Keratinocyte (primary cell): ENCODE data around the gene LILRA1. TPM values are rescaled to one million over a fixed set of nuclear protein-coding genes. Genes with fewer than 3 reads are reported as not detected.
"Not testable (repeated sequence)": the region's sequence is repeated elsewhere in the genome, so short reads cannot be mapped to it uniquely, and the experiment has no call there.

Experiments used
- DNase-seq: peaks from one replicate; pipeline ENCODE4 v3.0.0-alpha.2; 2011; ENCODE audit warnings: low read depth, missing footprints, low spot score
- FAIRE-seq: peaks from 2 replicates; lab custom pipeline; 2011; peaks lifted over from hg19 to GRCh38; lab: Jason Lieb, UNC
- H2AFZ ChIP-seq: 2 replicates; pipeline ENCODE4 v1.6.0; 2012; ENCODE audit warnings: low read length, control low read depth, inconsistent platforms; ENCODE audit not compliant: control insufficient read depth
- H3K27ac ChIP-seq: 2 replicates; pipeline ENCODE4 v1.5.1; 2011; ENCODE audit warnings: low read length; ENCODE audit not compliant: control insufficient read depth, insufficient read depth
- H3K27me3 ChIP-seq: 3 replicates; pipeline ENCODE4 v1.6.0; 2011; ENCODE audit warnings: low read length; ENCODE audit not compliant: control insufficient read depth, insufficient read depth; ENCODE audit errors: extremely low read depth
- H3K36me3 ChIP-seq, 2 experiments: 2 replicates in 1 of 2; 3 replicates in 1 of 2; pipeline ENCODE4 v1.5.1; 2011; ENCODE audit warnings: low read length in 2 of 2, mild to moderate bottlenecking in 1 of 2; ENCODE audit not compliant: control insufficient read depth in 2 of 2, insufficient read depth in 2 of 2; ENCODE audit errors: extremely low read depth in 1 of 2
- H3K4me1 ChIP-seq: 3 replicates; pipeline ENCODE4 v1.5.1; 2011; ENCODE audit warnings: low read length; ENCODE audit not compliant: control insufficient read depth, insufficient read depth; ENCODE audit errors: extremely low read depth
- H3K4me2 ChIP-seq: 3 replicates; pipeline ENCODE4 v1.6.0; 2011; ENCODE audit warnings: low read depth, low read length; ENCODE audit not compliant: control insufficient read depth, insufficient read depth; ENCODE audit errors: extremely low read depth
- H3K4me3 ChIP-seq, 3 experiments: fragments of 200-600 bp in 1 of 3; sonication (generic) in 1 of 3; 2 replicates in 2 of 3; 3 replicates in 1 of 3; pipeline ENCODE4 v1.5.1; 2011 to 2016; ENCODE audit warnings: low read length in 3 of 3, mild to moderate bottlenecking in 3 of 3, control low read depth in 2 of 3, inconsistent platforms in 1 of 3, low read depth in 1 of 3, mixed read lengths in 1 of 3, mixed run types in 1 of 3, moderate library complexity in 1 of 3; ENCODE audit not compliant: control insufficient read depth in 2 of 3, insufficient read depth in 2 of 3; ENCODE audit errors: extremely low read depth in 1 of 3
- H3K79me2 ChIP-seq: 2 replicates; pipeline ENCODE4 v1.6.0; 2012; ENCODE audit warnings: low read length; ENCODE audit not compliant: control insufficient read depth, insufficient read depth
- H3K9ac ChIP-seq: 3 replicates; pipeline ENCODE4 v1.6.0; 2011; ENCODE audit warnings: low read length; ENCODE audit not compliant: control insufficient read depth, insufficient read depth; ENCODE audit errors: extremely low read depth
- H3K9me1 ChIP-seq: 3 replicates; pipeline ENCODE4 v1.6.0; 2011; ENCODE audit warnings: low read length; ENCODE audit not compliant: control insufficient read depth, insufficient read depth; ENCODE audit errors: extremely low read depth
- H3K9me3 ChIP-seq: 2 replicates; pipeline ENCODE4 v1.5.1; 2012; ENCODE audit warnings: low read depth, low read length; ENCODE audit not compliant: control insufficient read depth
- H4K20me1 ChIP-seq: 3 replicates; pipeline ENCODE4 v1.6.0; 2011; ENCODE audit warnings: low read length; ENCODE audit not compliant: control insufficient read depth, insufficient read depth; ENCODE audit errors: extremely low read depth
- CTCF ChIP-seq, 3 experiments: IDR thresholded peaks in 1 of 3; conservative IDR thresholded peaks in 1 of 3; optimal IDR thresholded peaks in 1 of 3; 2 replicates in 2 of 3; 3 replicates in 1 of 3; pipeline versions ENCODE3 to v1.5.1; 2011; ENCODE audit warnings: low read length in 3 of 3, mild to moderate bottlenecking in 3 of 3, moderate library complexity in 2 of 3, control low read depth in 1 of 3, inconsistent platforms in 1 of 3; ENCODE audit not compliant: insufficient read depth in 2 of 3; ENCODE audit errors: extremely low read depth in 1 of 3
- EZH2 ChIP-seq: IDR thresholded peaks from one replicate; pipeline ENCODE4 v1.6.1; 2012; ENCODE audit warnings: inconsistent platforms, mild to moderate bottlenecking, low read length, moderate library complexity
- dilution Hi-C: fragments of 300-500 bp; cut with MboI; formaldehyde crosslinking; loops from one replicate; pipeline ENCODE4 v1.7.0; 2020; ENCODE audit warnings: low sequenced_read_pairs; ENCODE audit not compliant: extremely low pct_ligation_motif_present
- polyA plus RNA-seq, 5 experiments: library from polyadenylated mRNA; depleted of rRNA in 3 of 5; stranded (reverse) in 3 of 5; stranded (forward) in 1 of 5; unstranded in 1 of 5; fragments of >200 nt; gene quantifications; 1 replicate in 1 of 5; 2 replicates in 3 of 5; 3 replicates in 1 of 5; pipeline versions ENCODE4 v1.2.1 to v1.2.3, GENCODE V29; 2011 to 2012; ENCODE audit warnings: missing spikeins in 2 of 5, low read depth in 1 of 5, low replicate concordance in 1 of 5

LILRA1 gene
- polyA plus RNA-seq, 1 donor (not counting 4 experiments of a cell fraction or from before 2014, with no cell fraction given) = not detected

DNA sequence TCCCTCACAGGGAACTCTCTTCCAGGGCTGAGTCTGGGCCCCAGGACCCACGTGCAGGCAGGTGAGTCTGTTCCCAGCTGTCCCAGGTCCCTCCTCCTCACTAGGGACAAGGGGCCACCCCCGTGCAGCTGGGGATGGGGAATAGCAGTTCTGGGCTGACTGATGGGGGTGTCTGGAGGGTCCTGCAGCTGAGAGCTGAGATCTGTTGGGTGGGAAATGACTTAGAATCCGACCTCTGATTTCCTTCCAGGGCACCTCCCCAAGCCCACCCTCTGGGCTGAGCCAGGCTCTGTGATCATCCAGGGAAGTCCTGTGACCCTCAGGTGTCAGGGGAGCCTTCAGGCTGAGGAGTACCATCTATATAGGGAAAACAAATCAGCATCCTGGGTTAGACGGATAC lies 19.4 kb upstream of the LILRA1 start:
- dilution Hi-C loops = no loop called here
- Histone ChIP-seq H3K27me3 (no peaks in the 10 kb centered on the region), H4K20me1 (no peaks in the 10 kb centered on the region), H3K4me1 (no peaks in the 10 kb centered on the region), H3K4me2 (no peak overlapping the region), H3K27ac (no peak overlapping the region), H3K79me2 (no peaks in the 10 kb centered on the region), H3K36me3 (no peaks in the 10 kb centered on the region), H3K4me3 (no peak overlapping the region), H3K9me3 (peaks cover 6% of the 10 kb centered on the region), H3K9ac (no peak overlapping the region), H3K9me1 (no peaks in the 10 kb centered on the region), H2AFZ (no peak overlapping the region)
- TF ChIP-seq EZH2 (no peak), CTCF (optimal IDR thresholded peaks at IDR 0.05 in 1 of 3, IDR thresholded peaks at IDR 0.05 in 1 of 3, conservative IDR thresholded peaks at IDR 0.05 in 1 of 3; ENCODE audit: extremely low read depth in 1 of 3, insufficient read depth in 2 of 3, low read length in 3 of 3) (no peak)
- FAIRE-seq (no peak), DNase-seq (no peak)

- TF ChIP-seq EZH2 (no peak), CTCF (optimal IDR thresholded peaks at IDR 0.05 in 1 of 3, IDR thresholded peaks at IDR 0.05 in 1 of 3, conservative IDR thresholded peaks at IDR 0.05 in 1 of 3; ENCODE audit: extremely low read depth in 1 of 3, insufficient read depth in 2 of 3, low read length in 3 of 3) (no peak)
- no peaks in the 10 kb centered on the region for H3K4me1 ChIP-seq
- no peaks in the 10 kb centered on the region for H3K36me3 ChIP-seq
- H3K27me3 ChIP-seq = no peaks in the 10 kb centered on the region
- H3K4me2 ChIP-seq = no peak overlapping the region
- no peaks in the 10 kb centered on the region for H4K20me1 ChIP-seq
- FAIRE-seq = no peak
- DNase-seq = no peak
- H3K79me2 ChIP-seq = no peaks in the 10 kb centered on the region
- H3K9me3 ChIP-seq = peaks cover 6% of the 10 kb centered on the region
- H3K4me3 ChIP-seq = no peak overlapping the region
- no peak overlapping the region for H2AFZ ChIP-seq
- no peaks in the 10 kb centered on the region for H3K9me1 ChIP-seq
- dilution Hi-C loops = no loop called here
- no peak overlapping the region for H3K27ac ChIP-seq
- H3K9ac ChIP-seq = no peak overlapping the region
Measured at GRCh38 chr19:54574527-54575056, 18.8 kb upstream of the LILRA1 start.

- FAIRE-seq, dilution Hi-C loops, H3K27ac ChIP-seq, H3K9me1 ChIP-seq, H3K79me2 ChIP-seq, H3K9me3 ChIP-seq, H3K4me3 ChIP-seq, H4K20me1 ChIP-seq, H3K4me2 ChIP-seq, H3K4me1 ChIP-seq, H3K9ac ChIP-seq, DNase-seq, H3K27me3 ChIP-seq, H2AFZ ChIP-seq, H3K36me3 ChIP-seq: not testable (repeated sequence)
Measured at GRCh38 chr19:54575205-54575604, 18.2 kb upstream of the LILRA1 start.
